H1 (cell line): ENCODE measurements around the gene ACTN4. TPM values are rescaled to one million over a fixed set of nuclear protein-coding genes. Genes with fewer than 3 reads are reported as not detected.

Experiments
- CTCF ChIA-PET: fragments of 300-600 bp; sonication (Branson Sonifier 250); formaldehyde crosslinking; loops from one replicate; lab custom pipeline; 2021; ENCODE audit not compliant: partially characterized antibody; lab: Charles Lee
- POLR2A ChIA-PET: fragments of 300-600 bp; sonication (Branson Sonifier 250); formaldehyde crosslinking; loops from one replicate; lab custom pipeline; 2021; ENCODE audit warnings: inconsistent platforms; ENCODE audit not compliant: partially characterized antibody; lab: Charles Lee
- DNase-seq, 2 experiments: peaks; one replicate each; pipeline versions ENCODE4 v3.0.0 to v3.0.0-alpha.2; 2010 to 2022; ENCODE audit warnings: low spot score in 2 of 2, low read depth in 1 of 2, mixed read lengths in 1 of 2
- FAIRE-seq: peaks from 2 replicates; lab custom pipeline; 2011; peaks lifted over from hg19 to GRCh38; lab: Jason Lieb, UNC
- H2AFZ ChIP-seq: 2 replicates; pipeline ENCODE4 v1.8.1; 2012; ENCODE audit warnings: low read length, inconsistent platforms
- H2AK5ac ChIP-seq: 2 replicates; pipeline ENCODE4 v1.6.1; 2013; ENCODE audit warnings: low read depth, low read length
- H2BK120ac ChIP-seq: replicated peaks from 2 replicates; pipeline ENCODE3; 2013; ENCODE audit warnings: low read depth, low read length, inconsistent platforms
- H2BK12ac ChIP-seq: 2 replicates; pipeline ENCODE4 v1.6.1; 2013; ENCODE audit warnings: low read depth, low read length
- H2BK15ac ChIP-seq: 2 replicates; pipeline ENCODE4 v1.6.1; 2013; ENCODE audit warnings: low read length
- H2BK20ac ChIP-seq: 2 replicates; pipeline ENCODE4 v1.6.1; 2013; ENCODE audit warnings: low read length
- H2BK5ac ChIP-seq: 2 replicates; pipeline ENCODE4 v1.6.1; 2013; ENCODE audit warnings: low read depth, low read length
- H3K14ac ChIP-seq: 2 replicates; pipeline ENCODE4 v1.6.1; 2013; ENCODE audit warnings: inconsistent platforms; ENCODE audit not compliant: insufficient read length
- H3K18ac ChIP-seq: 2 replicates; pipeline ENCODE4 v1.6.1; 2013; ENCODE audit warnings: low read length; ENCODE audit errors: extremely low read depth
- H3K23ac ChIP-seq: 2 replicates; pipeline ENCODE4 v1.6.1; 2013; ENCODE audit warnings: inconsistent platforms; ENCODE audit not compliant: insufficient read length
- H3K23me2 ChIP-seq: 2 replicates; pipeline ENCODE4 v1.6.1; 2013; ENCODE audit warnings: low read depth, low read length
- H3K27ac ChIP-seq: 2 replicates; pipeline ENCODE4 v1.6.1; 2011; ENCODE audit warnings: low read depth, low read length, inconsistent platforms
- H3K27me3 ChIP-seq, 4 experiments: replicated peaks in 1 of 4; 1 replicate in 1 of 4; 2 replicates in 3 of 4; pipeline versions ENCODE4 v1.6.1 to v1.8.1; 2011 to 2013; ENCODE audit warnings: low read length in 3 of 4, mild to moderate bottlenecking in 3 of 4, inconsistent platforms in 2 of 4, mixed read lengths in 2 of 4, moderate library complexity in 1 of 4; ENCODE audit not compliant: control insufficient read depth in 3 of 4, insufficient read depth in 3 of 4; ENCODE audit errors: extremely low read depth in 1 of 4
- H3K36me3 ChIP-seq, 4 experiments: 2 replicates each; pipeline versions ENCODE4 v1.6.1 to v1.8.1; 2011 to 2013; ENCODE audit warnings: mild to moderate bottlenecking in 4 of 4, low read length in 3 of 4, moderate library complexity in 2 of 4, control low read depth in 1 of 4, inconsistent platforms in 1 of 4; ENCODE audit not compliant: insufficient read depth in 4 of 4, control insufficient read depth in 2 of 4
- H3K4ac ChIP-seq: replicated peaks from 2 replicates; pipeline ENCODE3; 2013; ENCODE audit warnings: low read length, low read depth, mixed read lengths, inconsistent platforms; ENCODE audit not compliant: insufficient read length
- H3K4me1 ChIP-seq, 4 experiments: replicated peaks in 1 of 4; 1 replicate in 1 of 4; 2 replicates in 3 of 4; pipeline versions ENCODE4 v1.6.1 to v1.8.1; 2011 to 2013; ENCODE audit warnings: low read length in 3 of 4, inconsistent platforms in 2 of 4, mixed read lengths in 1 of 4; ENCODE audit not compliant: insufficient read depth in 4 of 4, control insufficient read depth in 3 of 4
- H3K4me2 ChIP-seq, 2 experiments: 2 replicates each; pipeline versions ENCODE4 v1.6.1 to v1.8.1; 2011 to 2013; ENCODE audit warnings: low read depth in 2 of 2, low read length in 2 of 2, control low read depth in 1 of 2, inconsistent platforms in 1 of 2, mild to moderate bottlenecking in 1 of 2; ENCODE audit not compliant: insufficient read depth in 1 of 2
- H3K4me3 ChIP-seq, 4 experiments: fragments of 200-600, 300-600 bp in 1 of 4; sonication (generic), shearing (Covaris generic), sonication (Bioruptor Twin) in 1 of 4; 2 replicates each; pipeline versions ENCODE4 v1.5.1 to v1.8.1; 2011 to 2016; ENCODE audit warnings: low read length in 4 of 4, low read depth in 3 of 4, control low read depth in 2 of 4, inconsistent platforms in 2 of 4, mild to moderate bottlenecking in 2 of 4, mixed read lengths in 1 of 4, moderate library complexity in 1 of 4; ENCODE audit not compliant: insufficient read depth in 2 of 4; ENCODE audit errors: extremely low read depth in 1 of 4
- H3K56ac ChIP-seq: replicated peaks from 2 replicates; pipeline ENCODE3; 2013; ENCODE audit warnings: low read depth, mild to moderate bottlenecking, mixed read lengths, low read length, inconsistent platforms; ENCODE audit not compliant: insufficient read length
- H3K79me1 ChIP-seq: 2 replicates; pipeline ENCODE4 v1.6.1; 2013; ENCODE audit warnings: low read depth, low read length, control low read depth
- H3K79me2 ChIP-seq, 2 experiments: 2 replicates each; pipeline versions ENCODE4 v1.6.1 to v1.8.1; 2012 to 2013; ENCODE audit warnings: low read length in 2 of 2, mild to moderate bottlenecking in 2 of 2, inconsistent platforms in 1 of 2; ENCODE audit not compliant: insufficient read depth in 2 of 2, control insufficient read depth in 1 of 2
- H3K9ac ChIP-seq, 4 experiments: replicated peaks in 1 of 4; 1 replicate in 1 of 4; 2 replicates in 3 of 4; pipeline versions ENCODE4 v1.6.1 to v1.8.1; 2011 to 2013; ENCODE audit warnings: low read depth in 3 of 4, low read length in 3 of 4, control low read depth in 2 of 4, mild to moderate bottlenecking in 2 of 4, moderate library complexity in 2 of 4, inconsistent platforms in 1 of 4; ENCODE audit errors: extremely low read depth in 1 of 4
- H3K9me3 ChIP-seq, 2 experiments: 2 replicates each; pipeline versions ENCODE4 v1.6.1 to v1.8.1; 2012 to 2013; ENCODE audit warnings: mild to moderate bottlenecking in 2 of 2, moderate library complexity in 2 of 2, control low read depth in 1 of 2, inconsistent platforms in 1 of 2, low read depth in 1 of 2, low read length in 1 of 2, mixed read lengths in 1 of 2; ENCODE audit not compliant: insufficient read depth in 2 of 2
- H4K20me1 ChIP-seq, 2 experiments: replicated peaks in 1 of 2; 2 replicates each; pipeline versions ENCODE3 to v1.8.1; 2011 to 2013; ENCODE audit warnings: inconsistent platforms in 2 of 2, low read length in 2 of 2, mild to moderate bottlenecking in 1 of 2; ENCODE audit not compliant: insufficient read depth in 2 of 2, control insufficient read depth in 1 of 2
- H4K5ac ChIP-seq: 2 replicates; pipeline ENCODE4 v1.6.1; 2013; ENCODE audit warnings: low read length, low read depth, mixed read lengths, inconsistent platforms; ENCODE audit not compliant: insufficient read length
- H4K8ac ChIP-seq: 2 replicates; pipeline ENCODE4 v1.8.0; 2013; ENCODE audit warnings: mild to moderate bottlenecking, moderate library complexity, low read length, inconsistent platforms; ENCODE audit not compliant: insufficient read depth; ENCODE audit errors: extremely low read depth
- H4K91ac ChIP-seq: replicated peaks from 2 replicates; pipeline ENCODE3; 2013; ENCODE audit warnings: low read length, mixed read lengths, inconsistent platforms; ENCODE audit not compliant: insufficient read length
- KDM5A ChIP-seq: fragments of 200-600 bp; IDR thresholded peaks from 2 replicates; pipeline ENCODE4 v1.7.1; 2012; ENCODE audit warnings: mild to moderate bottlenecking, low read length, inconsistent platforms, mixed read lengths
- POLR2A ChIP-seq, 2 experiments: IDR thresholded peaks; 1 replicate in 1 of 2; 2 replicates in 1 of 2; pipeline ENCODE4 v1.6.1; 2011; ENCODE audit warnings: low read depth in 2 of 2, low read length in 2 of 2, mild to moderate bottlenecking in 2 of 2; ENCODE audit errors: control extremely low read depth in 1 of 2
- POLR2AphosphoS5 ChIP-seq: IDR thresholded peaks from 2 replicates; pipeline ENCODE4 v1.6.1; 2011; ENCODE audit warnings: low read depth, low read length
- RAD21 ChIP-seq, 2 experiments: IDR thresholded peaks in 1 of 2; conservative IDR thresholded peaks in 1 of 2; 2 replicates each; pipeline ENCODE4 v1.6.1; 2011; ENCODE audit warnings: low read depth in 2 of 2, low read length in 2 of 2, improper control_type of control experiment in 1 of 2, inconsistent platforms in 1 of 2, mild to moderate bottlenecking in 1 of 2, moderate library complexity in 1 of 2
- SP4 ChIP-seq: IDR thresholded peaks from 2 replicates; pipeline ENCODE4 v1.6.1; 2012; ENCODE audit warnings: low read length, inconsistent platforms
- TAF1 ChIP-seq: IDR thresholded peaks from 2 replicates; pipeline ENCODE4 v1.6.1; 2011; ENCODE audit warnings: mild to moderate bottlenecking, low read depth, low read length
- USF2 ChIP-seq: IDR thresholded peaks from 2 replicates; pipeline ENCODE4 v1.6.1; 2011; ENCODE audit warnings: low read length, improper control_type of control experiment
- WGBS, 2 experiments: shearing (Covaris generic) in 1 of 2; methylation state at CpG; one replicate each; pipeline versions ENCODE4 v1.1.6 to v1.1.7; 2013 to 2015; ENCODE audit warnings: low lambda C conversion rate in 2 of 2, mixed read lengths in 2 of 2, inconsistent platforms in 1 of 2, low coverage in 1 of 2, missing lambda C conversion rate in 1 of 2; ENCODE audit not compliant: insufficient replicate concordance in 2 of 2, insufficient coverage in 1 of 2, insufficient read length in 1 of 2; ENCODE audit errors: extremely low coverage in 1 of 2, missing lambda C conversion rate in 1 of 2; 5-methylcytosine and 5-hydroxymethylcytosine counted together
- polyA plus RNA-seq, 7 experiments: library from polyadenylated mRNA; depleted of rRNA in 3 of 7; stranded (reverse) in 5 of 7; unstranded in 2 of 7; fragments of >200 nt in 5 of 7; fragments of 200-250 nt in 2 of 7; gene quantifications; 1 replicate in 5 of 7; 2 replicates in 1 of 7; 4 replicates in 1 of 7; pipeline versions ENCODE4 v1.2.1 to v1.2.3, GENCODE V29; 2011 to 2013; ENCODE audit warnings: missing spikeins in 2 of 7, mixed read lengths in 2 of 7
- total RNA-seq: library from RNA; stranded (reverse); fragmentation: NEBNext Ultra II Directional; extraction: Animal tissue kit (Norgen Biotek cat#: 25700); gene quantifications from 2 replicates; pipeline ENCODE4 v1.2.1, GENCODE V29; 2021

ACTN4 gene
- total and polyA plus RNA-seq, 2 of the 8 experiments (the other 6 are each of a cell fraction or from before 2014, with no cell fraction given), result 211 to 520 TPM

- Histone ChIP-seq H3K18ac (no peak overlapping the region), H3K9ac (no peak overlapping the region), H2BK120ac (no peak overlapping the region), H4K20me1 (peaks cover 29 to 42% of the 10 kb centered on the region in 2 experiments), H2AFZ (no peak overlapping the region), H3K23me2 (peaks cover 15% of the 10 kb centered on the region; the same call in 1 of the 2 replicates), H3K4me1 (peaks cover 15 to 35% (median 24%) of the 10 kb centered on the region in 4 experiments), H3K14ac (no peak overlapping the region), H3K4me2 (peak overlapping the region in 1 of 2 experiments; percentile 62; a peak in 2 of 4 replicates), H4K5ac (no peak overlapping the region), H3K4ac (no peak overlapping the region), H2BK12ac (no peak overlapping the region), H3K23ac (no peak overlapping the region), H4K8ac (no peak overlapping the region), H3K27me3 (no peaks in the 10 kb centered on the region), H3K9me3 (no peaks in the 10 kb centered on the region), H3K4me3 (no peak overlapping the region), H4K91ac (no peak overlapping the region), H2BK5ac (no peak overlapping the region), H2BK15ac (no peak overlapping the region), H3K79me2 (peaks cover 57 to 100% of the 10 kb centered on the region in 2 experiments), H2AK5ac (no peak overlapping the region), H2BK20ac (no peak overlapping the region), H3K56ac (no peak overlapping the region), H3K79me1 (peaks cover 15% of the 10 kb centered on the region), H3K27ac (no peak overlapping the region), H3K36me3 (peaks cover 0 to 4% (median 0%) of the 10 kb centered on the region in 4 experiments; a peak in 1 of 8 replicates)
- DNase-seq, result no peak
- FAIRE-seq, result no peak
- POLR2A ChIA-PET, result interaction anchor here (0.8 to 21.5 kb wide), 9 partner anchors 11 to 70 kb away, joined by 3 to 495 read pairs (median 4); no protein-coding TSS in a partner anchor
- CTCF ChIA-PET, result interaction anchor here (0.5 to 1.3 kb wide), 5 partner anchors 17 to 56 kb away, joined by 3 read pairs; no protein-coding TSS in a partner anchor
- TF ChIP-seq USF2 (no peak), KDM5A (no peak), TAF1 (no peak), RAD21 (IDR thresholded peaks at IDR 0.05 in 1 of 2, conservative IDR thresholded peaks at IDR 0.05 in 1 of 2; ENCODE audit: low read depth in 2 of 2, low read length in 2 of 2) (no peak), POLR2AphosphoS5 (no peak), POLR2A (IDR thresholded peaks at IDR 0.05; ENCODE audit: control extremely low read depth in 1 of 2, low read depth in 2 of 2, low read length in 2 of 2) (peak in 1 of 2 experiments; percentile 27; a peak in 1 of 3 replicates), SP4 (no peak)
- WGBS, 2 experiments, result 77% methylated on average over 7 of the region's 7 CpGs; no CpG with 5 or more reads in 1 of the 2 experiments
Observed at GRCh38 chr19:38653028-38653571, 5.7 kb downstream of the ACTN4 start.
